K562 (cell line): Measurements from ENCODE around the gene FGF21. TPM values are rescaled to one million over a fixed set of nuclear protein-coding genes. Genes with fewer than 3 reads are reported as not detected.

Experiments used
- ATAC-seq: fragments of 200-7000 bp; cut with Tn5 transposase; 3 replicates; pipeline ENCODE4 v1.9.1; 2020; ENCODE audit warnings: moderate library complexity
- BruUV-seq: library from RNA; stranded (reverse); fragments of 400-500 nt; replicated peaks from 2 replicates; lab custom pipeline; 2021; lab: Mats Ljungman, UMichigan
- CTCF ChIA-PET: fragments of 300-600 bp; formaldehyde crosslinking; extraction: SDS; loops from one replicate; lab custom pipeline; 2021; ENCODE audit warnings: low intra/inter-chr PET ratio; lab: Yijun Ruan, JAX
- POLR2A ChIA-PET: fragments of 300-600, 350-650 bp; sonication (Branson Sonifier 250); formaldehyde crosslinking; extraction: SDS; loops from one replicate; lab custom pipeline; 2021; ENCODE audit warnings: antibody characterized with exemption, inconsistent platforms; lab: Yijun Ruan, JAX
- DNase-seq, 4 experiments: peaks; one replicate each; pipeline versions ENCODE4 v3.0.0 to v3.0.0-alpha.2; 2011 to 2018; ENCODE audit warnings: low spot score in 3 of 4, mixed read lengths in 3 of 4; ENCODE audit errors: extremely low read depth in 1 of 4
- FAIRE-seq: peaks from 2 replicates; lab custom pipeline; 2011; peaks lifted over from hg19 to GRCh38; lab: Jason Lieb, UNC
- H2AFZ ChIP-seq: 2 replicates; pipeline ENCODE4 v1.6.0; 2011; ENCODE audit warnings: low read depth, low read length, control low read depth, inconsistent platforms
- H3K27ac ChIP-seq: fragments of 200-600 bp; 3 replicates; pipeline ENCODE4 v1.8.0; 2011; ENCODE audit warnings: low read depth, mild to moderate bottlenecking, control low read depth, inconsistent platforms, low read length, moderate library complexity, mixed read lengths; ENCODE audit errors: extremely low read depth
- H3K27me3 ChIP-seq, 2 experiments: fragments of 300-600 bp in 1 of 2; 2 replicates in 1 of 2; 3 replicates in 1 of 2; pipeline versions ENCODE4 v1.6.0 to v1.8.0; 2011; ENCODE audit warnings: inconsistent platforms in 2 of 2, low read length in 2 of 2, mild to moderate bottlenecking in 1 of 2, mixed read lengths in 1 of 2, moderate library complexity in 1 of 2; ENCODE audit not compliant: control insufficient read depth in 2 of 2, insufficient read depth in 2 of 2
- H3K36me3 ChIP-seq: fragments of 300-600 bp; 3 replicates; pipeline ENCODE4 v1.8.0; 2011; ENCODE audit warnings: mild to moderate bottlenecking, low read length, inconsistent platforms; ENCODE audit not compliant: control insufficient read depth, insufficient read depth
- H3K4me1 ChIP-seq, 2 experiments: fragments of 200-600 bp in 1 of 2; replicated peaks in 1 of 2; 2 replicates in 1 of 2; 3 replicates in 1 of 2; pipeline versions ENCODE4 v1.5.1 to v1.8.0; 2011; ENCODE audit warnings: inconsistent platforms in 2 of 2, low read length in 2 of 2, mild to moderate bottlenecking in 1 of 2, mixed read lengths in 1 of 2, moderate library complexity in 1 of 2; ENCODE audit not compliant: control insufficient read depth in 2 of 2, insufficient read depth in 2 of 2
- H3K4me2 ChIP-seq: 2 replicates; pipeline ENCODE4 v1.6.1; 2011; ENCODE audit warnings: low read length, control low read depth, inconsistent platforms, mixed read lengths; ENCODE audit not compliant: insufficient read depth
- H3K4me3 ChIP-seq: fragments of 200-600 bp; sonication (generic), shearing (Covaris generic); 2 replicates; pipeline ENCODE4 v1.5.1; 2016; ENCODE audit warnings: control low read depth, inconsistent platforms
- H3K79me2 ChIP-seq: fragments of 200-600 bp; 3 replicates; pipeline ENCODE4 v1.8.0; 2011; ENCODE audit warnings: low read length, inconsistent platforms; ENCODE audit not compliant: control insufficient read depth, insufficient read depth
- H3K9ac ChIP-seq, 2 experiments: 2 replicates each; pipeline versions ENCODE4 v1.6.0 to v1.6.1; 2011; ENCODE audit warnings: low read depth in 2 of 2, low read length in 2 of 2, control low read depth in 1 of 2, inconsistent platforms in 1 of 2, mild to moderate bottlenecking in 1 of 2, mixed read lengths in 1 of 2; ENCODE audit not compliant: insufficient read depth in 1 of 2
- H3K9me1 ChIP-seq: one replicate; pipeline ENCODE4 v1.6.0; 2011; ENCODE audit warnings: inconsistent platforms, mild to moderate bottlenecking, low read length, moderate library complexity; ENCODE audit not compliant: control insufficient read depth, insufficient read depth
- H3K9me3 ChIP-seq: replicated peaks from 2 replicates; pipeline ENCODE4 v1.5.1; 2011; ENCODE audit warnings: low read depth, low read length, inconsistent platforms; ENCODE audit not compliant: control insufficient read depth, insufficient read depth
- H4K20me1 ChIP-seq: replicated peaks from 2 replicates; pipeline ENCODE4 v1.6.1; 2011; ENCODE audit warnings: low read length, inconsistent platforms, mixed read lengths; ENCODE audit not compliant: control insufficient read depth, insufficient read depth
- C11orf30 ChIP-seq: fragments of 450-650 bp; IDR thresholded peaks from 2 replicates; pipeline ENCODE4 v1.6.1; 2016; ENCODE audit warnings: low read depth, mild to moderate bottlenecking
- CAMTA2 ChIP-seq: fragments of 250-450 bp; sonication (Bioruptor Pico); conservative IDR thresholded peaks from 2 replicates; pipeline ENCODE4 v1.5.1; 2022
- ELF4 ChIP-seq: fragments of 450-650 bp; formaldehyde crosslinking; IDR thresholded peaks from 2 replicates; pipeline ENCODE4 v1.4.0; 2022; ENCODE audit warnings: missing genetic modification characterization
- HDAC6 ChIP-seq: IDR thresholded peaks from 2 replicates; pipeline ENCODE4 v1.6.1; 2012; ENCODE audit warnings: low read depth, mild to moderate bottlenecking, control low read depth, inconsistent platforms, low read length, moderate library complexity
- L3MBTL2 ChIP-seq: fragments of 450-650 bp; IDR thresholded peaks from 2 replicates; pipeline ENCODE4 v1.6.1; 2016; ENCODE audit warnings: mild to moderate bottlenecking, moderate library complexity
- MTF1 ChIP-seq: fragments of 250-450 bp; sonication (Bioruptor Pico); IDR thresholded peaks from 2 replicates; pipeline ENCODE4 v1.9.0; 2021; ENCODE audit warnings: moderate library complexity, mild to moderate bottlenecking, inconsistent platforms, borderline replicate concordance
- NFIX ChIP-seq: fragments of 250-450 bp; sonication (Bioruptor Pico); IDR thresholded peaks from 2 replicates; pipeline ENCODE4 v1.4.0; 2020; ENCODE audit warnings: low read depth, mild to moderate bottlenecking, moderate library complexity
- NFRKB ChIP-seq: fragments of 450-650 bp; IDR thresholded peaks from 2 replicates; pipeline ENCODE4 v1.6.1; 2016; ENCODE audit warnings: low read depth
- RCOR1 ChIP-seq, 2 experiments: IDR thresholded peaks; 2 replicates each; pipeline ENCODE4 v1.6.1; 2012; ENCODE audit warnings: low read depth in 2 of 2, low read length in 2 of 2, borderline replicate concordance in 1 of 2, improper control_type of control experiment in 1 of 2
- SNIP1 ChIP-seq: fragments of 450-650 bp; IDR thresholded peaks from 2 replicates; pipeline ENCODE4 v1.7.1; 2017; ENCODE audit warnings: low read depth, mild to moderate bottlenecking
- WGBS: fragments of 100-300 bp; shearing (Covaris generic); methylation state at CpG from one replicate; pipeline ENCODE4 v1.1.6; 2016; ENCODE audit warnings: low coverage, mixed read lengths; ENCODE audit not compliant: insufficient coverage; ENCODE audit errors: missing lambda C conversion rate; 5-methylcytosine and 5-hydroxymethylcytosine counted together
- in situ Hi-C: fragments of 300-500 bp; cut with MboI; formaldehyde crosslinking; loops from 4 replicates; pipeline ENCODE4 v1.15.0; 2018; ENCODE audit warnings: inconsistent platforms, mixed read lengths
- intact Hi-C: fragments of 100-400 bp; cut with micrococcal nuclease; formaldehyde crosslinking; loops from 2 replicates; pipeline ENCODE4 v1.14.2; 2022
- polyA plus RNA-seq, 8 experiments: library from polyadenylated mRNA; depleted of rRNA in 4 of 8; stranded (reverse) in 5 of 8; unstranded in 3 of 8; fragments of >200 nt; fragmentation: Nextera tagmentation in 2 of 8; fragmentation: Illumina TruSeq in 1 of 8; extraction: Ambion mirVana in 2 of 8; extraction: Trizol in 1 of 8; gene quantifications; 2 replicates each; pipeline versions ENCODE4 v1.2.1 to v1.2.3, GENCODE V29; 2011 to 2014; ENCODE audit warnings: inconsistent platforms in 1 of 8, missing spikeins in 1 of 8
- total RNA-seq, 7 experiments: library from RNA; depleted of rRNA in 6 of 7; stranded (reverse); fragments of >200 nt in 6 of 7; fragmentation: Illumina TruSeq in 2 of 7; extraction: Trizol in 2 of 7; gene quantifications; 2 replicates each; pipeline versions ENCODE4 v1.2.1 to v1.2.3, GENCODE V29; 2011 to 2021; ENCODE audit warnings: low replicate concordance in 1 of 7
- TF ChIP-seq, protein P1 (sequence below): sonication (generic); formaldehyde crosslinking; IDR thresholded peaks from 2 replicates; pipeline ENCODE4 v1.8.0; 2022; ENCODE audit warnings: missing genetic modification reagents, mild to moderate bottlenecking, moderate library complexity, borderline replicate concordance
- TF ChIP-seq, protein P2 (sequence below): sonication (generic); formaldehyde crosslinking; IDR thresholded peaks from 2 replicates; pipeline ENCODE4 v1.8.0; 2022; ENCODE audit warnings: mild to moderate bottlenecking, missing genetic modification reagents, borderline replicate concordance
- TF ChIP-seq, protein P3 (sequence below): fragments of 250-450 bp; sonication (Bioruptor Pico); IDR thresholded peaks from 2 replicates; pipeline ENCODE4 v1.8.0; 2021; ENCODE audit warnings: mild to moderate bottlenecking, moderate library complexity
- TF ChIP-seq, protein P4 (sequence below): fragments of 450-650 bp; IDR thresholded peaks from 2 replicates; pipeline ENCODE4 v1.6.1; 2018; ENCODE audit warnings: mild to moderate bottlenecking, low read depth; ENCODE audit not compliant: partially characterized antibody

The FGF21 gene
- total and polyA plus RNA-seq, 9 of the 15 experiments (the other 6 are each of a cell fraction or from before 2014, with no cell fraction given): 0.04 to 0.77 (median 0.09) TPM; not detected in 6

DNA sequence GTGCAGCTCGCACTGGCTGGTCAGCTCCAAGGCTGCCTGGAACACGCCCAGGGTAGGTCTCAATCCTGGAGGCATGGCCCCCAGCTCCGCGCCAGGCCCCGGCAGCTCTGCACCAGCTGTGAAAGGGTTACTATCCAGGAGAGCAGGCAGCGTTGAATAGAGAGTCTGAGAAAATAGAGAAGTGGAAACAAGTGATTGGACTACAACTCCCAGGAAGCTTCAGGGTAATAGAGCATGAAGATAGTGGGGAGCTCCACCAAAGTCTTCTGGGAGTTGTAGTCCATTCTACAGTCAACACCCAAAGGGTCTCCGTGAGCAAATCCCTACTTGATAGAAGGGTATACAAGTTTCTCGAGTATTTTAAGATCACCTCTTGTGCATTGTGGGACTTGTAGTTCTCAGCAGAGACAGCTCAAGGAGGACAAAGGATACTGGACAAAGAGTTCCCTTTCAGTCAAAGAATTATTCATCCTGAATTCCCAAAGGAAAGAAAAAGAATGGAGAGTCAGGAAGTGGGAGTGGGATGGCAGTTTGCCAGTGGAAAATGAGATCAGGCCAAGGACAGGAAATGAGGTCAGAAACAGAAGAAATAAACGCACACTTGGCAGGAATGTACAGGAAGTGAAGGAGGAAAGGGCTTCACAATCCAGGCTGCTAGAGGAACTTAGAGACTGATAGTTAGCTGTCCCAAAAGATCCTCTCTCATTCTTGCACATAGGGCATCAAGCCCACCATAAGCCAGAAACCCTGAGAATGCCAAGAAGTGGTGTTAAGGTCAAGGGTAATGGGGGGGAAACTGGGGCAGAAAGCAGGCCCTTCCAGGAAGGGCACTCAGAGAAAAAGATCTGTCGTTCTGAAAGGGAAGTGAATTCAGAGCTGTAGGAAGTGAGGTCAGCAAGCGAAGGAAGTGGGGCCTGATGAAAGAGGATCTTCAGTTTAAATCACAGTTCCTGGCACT is 30.2 kb upstream of the FGF21 start:
- ATAC-seq (peak; percentile 76), FAIRE-seq (peak; percentile 84), DNase-seq (peak; percentile 71 to 81 (median 76))
- peaks cover 4% of the 10 kb centered on the region; the same call in 2 of the 3 replicates for H3K36me3 ChIP-seq
- H3K27ac ChIP-seq: peak overlapping the region; percentile 87
- peak overlapping the region; percentile 49 to 50; a peak in 3 of 4 replicates for H3K9ac ChIP-seq
- peak overlapping the region; percentile 94 for H2AFZ ChIP-seq
- H3K4me1 ChIP-seq: peaks cover 12 to 29% of the 10 kb centered on the region in 2 experiments; a peak in 4 of 5 replicates
- TSS peak; percentile 67 for BruUV-seq
- POLR2A ChIA-PET: interaction anchor here (0.5 to 1.8 kb wide), 12 partner anchors 8 to 241 kb away, joined by 3 to 10 read pairs (median 4); partner anchors contain the start of genes IZUMO1, RPL18 and SPHK2
- intact Hi-C loops (no loop called here), in situ Hi-C loops (no loop called here)
- no peaks in the 10 kb centered on the region for H3K9me3 ChIP-seq
- H3K9me1 ChIP-seq: no peaks in the 10 kb centered on the region
- no peaks in the 10 kb centered on the region for H4K20me1 ChIP-seq
- H3K27me3 ChIP-seq: no peaks in the 10 kb centered on the region
- no peak overlapping the region for H3K4me3 ChIP-seq
- CTCF ChIA-PET: no interaction called here
- H3K4me2 ChIP-seq: peak overlapping the region; percentile 58
- H3K79me2 ChIP-seq: no peaks in the 10 kb centered on the region
- whole genome bisulfite sequencing: 33% methylated on average over 11 of the region's 11 CpGs
- TF ChIP-seq NFRKB (0 out of 2 replicates have a peak, but pooled peaks have one; percentile 62), ELF4 (CRISPR knock-in tag) (0 out of 2 replicates have a peak, but pooled peaks have one; percentile 61), L3MBTL2 (no peak; the same call in 1 of the 2 replicates), SNIP1 (no peak), C11orf30 (peak; percentile 71), CAMTA2 (CRISPR knock-in tag) (no peak), HDAC6 (no peak), RCOR1 (IDR thresholded peaks at IDR 0.05; ENCODE audit: borderline replicate concordance in 1 of 2, low read depth in 2 of 2, low read length in 2 of 2) (no peak), MTF1 (CRISPR knock-in tag) (no peak), NFIX (CRISPR knock-in tag) (no peak)
- TF ChIP-seq, protein P1, sequence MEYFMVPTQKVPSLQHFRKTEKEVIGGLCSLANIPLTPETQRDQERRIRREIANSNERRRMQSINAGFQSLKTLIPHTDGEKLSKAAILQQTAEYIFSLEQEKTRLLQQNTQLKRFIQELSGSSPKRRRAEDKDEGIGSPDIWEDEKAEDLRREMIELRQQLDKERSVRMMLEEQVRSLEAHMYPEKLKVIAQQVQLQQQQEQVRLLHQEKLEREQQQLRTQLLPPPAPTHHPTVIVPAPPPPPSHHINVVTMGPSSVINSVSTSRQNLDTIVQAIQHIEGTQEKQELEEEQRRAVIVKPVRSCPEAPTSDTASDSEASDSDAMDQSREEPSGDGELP: no peak
- TF ChIP-seq, protein P2, sequence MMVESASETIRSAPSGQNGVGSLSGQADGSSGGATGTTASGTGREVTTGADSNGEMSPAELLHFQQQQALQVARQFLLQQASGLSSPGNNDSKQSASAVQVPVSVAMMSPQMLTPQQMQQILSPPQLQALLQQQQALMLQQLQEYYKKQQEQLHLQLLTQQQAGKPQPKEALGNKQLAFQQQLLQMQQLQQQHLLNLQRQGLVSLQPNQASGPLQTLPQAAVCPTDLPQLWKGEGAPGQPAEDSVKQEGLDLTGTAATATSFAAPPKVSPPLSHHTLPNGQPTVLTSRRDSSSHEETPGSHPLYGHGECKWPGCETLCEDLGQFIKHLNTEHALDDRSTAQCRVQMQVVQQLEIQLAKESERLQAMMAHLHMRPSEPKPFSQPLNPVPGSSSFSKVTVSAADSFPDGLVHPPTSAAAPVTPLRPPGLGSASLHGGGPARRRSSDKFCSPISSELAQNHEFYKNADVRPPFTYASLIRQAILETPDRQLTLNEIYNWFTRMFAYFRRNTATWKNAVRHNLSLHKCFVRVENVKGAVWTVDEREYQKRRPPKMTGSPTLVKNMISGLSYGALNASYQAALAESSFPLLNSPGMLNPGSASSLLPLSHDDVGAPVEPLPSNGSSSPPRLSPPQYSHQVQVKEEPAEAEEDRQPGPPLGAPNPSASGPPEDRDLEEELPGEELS: no peak
- TF ChIP-seq, protein P3, sequence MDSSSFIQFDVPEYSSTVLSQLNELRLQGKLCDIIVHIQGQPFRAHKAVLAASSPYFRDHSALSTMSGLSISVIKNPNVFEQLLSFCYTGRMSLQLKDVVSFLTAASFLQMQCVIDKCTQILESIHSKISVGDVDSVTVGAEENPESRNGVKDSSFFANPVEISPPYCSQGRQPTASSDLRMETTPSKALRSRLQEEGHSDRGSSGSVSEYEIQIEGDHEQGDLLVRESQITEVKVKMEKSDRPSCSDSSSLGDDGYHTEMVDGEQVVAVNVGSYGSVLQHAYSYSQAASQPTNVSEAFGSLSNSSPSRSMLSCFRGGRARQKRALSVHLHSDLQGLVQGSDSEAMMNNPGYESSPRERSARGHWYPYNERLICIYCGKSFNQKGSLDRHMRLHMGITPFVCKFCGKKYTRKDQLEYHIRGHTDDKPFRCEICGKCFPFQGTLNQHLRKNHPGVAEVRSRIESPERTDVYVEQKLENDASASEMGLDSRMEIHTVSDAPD (CRISPR knock-in tag): no peak
- TF ChIP-seq, protein P4, sequence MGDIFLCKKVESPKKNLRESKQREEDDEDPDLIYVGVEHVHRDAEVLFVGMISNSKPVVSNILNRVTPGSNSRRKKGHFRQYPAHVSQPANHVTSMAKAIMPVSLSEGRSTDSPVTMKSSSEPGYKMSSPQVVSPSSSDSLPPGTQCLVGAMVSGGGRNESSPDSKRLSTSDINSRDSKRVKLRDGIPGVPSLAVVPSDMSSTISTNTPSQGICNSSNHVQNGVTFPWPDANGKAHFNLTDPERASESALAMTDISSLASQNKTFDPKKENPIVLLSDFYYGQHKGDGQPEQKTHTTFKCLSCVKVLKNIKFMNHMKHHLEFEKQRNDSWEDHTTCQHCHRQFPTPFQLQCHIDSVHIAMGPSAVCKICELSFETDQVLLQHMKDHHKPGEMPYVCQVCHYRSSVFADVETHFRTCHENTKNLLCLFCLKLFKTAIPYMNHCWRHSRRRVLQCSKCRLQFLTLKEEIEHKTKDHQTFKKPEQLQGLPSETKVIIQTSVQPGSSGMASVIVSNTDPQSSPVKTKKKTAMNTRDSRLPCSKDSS: no peak
